Gastrocnemius medialis (tissue), 4 donors: ENCODE data around the gene CLCA1.

ENCODE experiments used
- POLR2A ChIP-seq, 2 donors: fragments of 450-650 bp; IDR thresholded peaks; one replicate each; pipeline ENCODE4 v1.6.1; 2017; ENCODE audit warnings: antibody characterized with exemption in 2 of 2, mild to moderate bottlenecking in 2 of 2, moderate library complexity in 2 of 2
- TF ChIP-seq, protein P1 (sequence below), 5 experiments: fragments of 450-650 bp in 3 of 5; fragments of 200-600 bp in 2 of 5; sonication (generic) in 2 of 5; IDR thresholded peaks in 4 of 5; conservative IDR thresholded peaks in 1 of 5; 1 replicate in 4 of 5; 2 replicates in 1 of 5; pipeline ENCODE4 v1.5.1; 2016 to 2019; ENCODE audit warnings: antibody characterized with exemption in 5 of 5, mild to moderate bottlenecking in 3 of 5, moderate library complexity in 3 of 5

DNA sequence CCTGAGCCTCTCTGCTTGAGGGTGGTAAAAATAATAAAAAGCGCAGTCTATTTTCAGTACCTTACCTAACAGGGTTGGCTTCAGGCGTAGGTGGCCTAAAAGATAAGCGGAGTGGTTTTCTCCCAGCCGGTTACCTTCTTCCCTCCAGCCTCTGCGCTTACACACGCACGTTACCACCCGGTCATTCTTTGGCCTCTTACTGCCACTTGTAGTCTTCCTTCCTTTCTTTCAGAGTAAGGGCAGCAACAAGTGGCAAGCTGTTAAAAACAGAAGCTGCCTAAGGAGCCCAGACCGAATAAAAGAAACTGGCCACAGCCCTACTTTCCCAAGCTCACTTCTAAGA, 35.4 kb downstream of the CLCA1 start:
- no peak for TF ChIP-seq POLR2A (IDR thresholded peaks at IDR 0.05)
- TF ChIP-seq, protein P1, sequence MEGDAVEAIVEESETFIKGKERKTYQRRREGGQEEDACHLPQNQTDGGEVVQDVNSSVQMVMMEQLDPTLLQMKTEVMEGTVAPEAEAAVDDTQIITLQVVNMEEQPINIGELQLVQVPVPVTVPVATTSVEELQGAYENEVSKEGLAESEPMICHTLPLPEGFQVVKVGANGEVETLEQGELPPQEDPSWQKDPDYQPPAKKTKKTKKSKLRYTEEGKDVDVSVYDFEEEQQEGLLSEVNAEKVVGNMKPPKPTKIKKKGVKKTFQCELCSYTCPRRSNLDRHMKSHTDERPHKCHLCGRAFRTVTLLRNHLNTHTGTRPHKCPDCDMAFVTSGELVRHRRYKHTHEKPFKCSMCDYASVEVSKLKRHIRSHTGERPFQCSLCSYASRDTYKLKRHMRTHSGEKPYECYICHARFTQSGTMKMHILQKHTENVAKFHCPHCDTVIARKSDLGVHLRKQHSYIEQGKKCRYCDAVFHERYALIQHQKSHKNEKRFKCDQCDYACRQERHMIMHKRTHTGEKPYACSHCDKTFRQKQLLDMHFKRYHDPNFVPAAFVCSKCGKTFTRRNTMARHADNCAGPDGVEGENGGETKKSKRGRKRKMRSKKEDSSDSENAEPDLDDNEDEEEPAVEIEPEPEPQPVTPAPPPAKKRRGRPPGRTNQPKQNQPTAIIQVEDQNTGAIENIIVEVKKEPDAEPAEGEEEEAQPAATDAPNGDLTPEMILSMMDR (IDR thresholded peaks at IDR 0.05 in 4 of 5, conservative IDR thresholded peaks at IDR 0.05 in 1 of 5) = no peak
